Activated CD8-positive, alpha-beta memory T cell treated with anti-CD3 and anti-CD28 coated beads, Interleukin-2, amount 50 U/mL, for 24 hours (primary cell): ENCODE results near the gene IMPDH1.
"Not testable (repeated sequence)": the region's sequence is repeated elsewhere in the genome, so short reads cannot be mapped to it uniquely, and the experiment has no call there.

Source experiments
- DNase-seq: peaks from one replicate; pipeline ENCODE4 v3.0.0-alpha.2; 2020; ENCODE audit errors: extremely low read depth

Gene IMPDH1

DNA sequence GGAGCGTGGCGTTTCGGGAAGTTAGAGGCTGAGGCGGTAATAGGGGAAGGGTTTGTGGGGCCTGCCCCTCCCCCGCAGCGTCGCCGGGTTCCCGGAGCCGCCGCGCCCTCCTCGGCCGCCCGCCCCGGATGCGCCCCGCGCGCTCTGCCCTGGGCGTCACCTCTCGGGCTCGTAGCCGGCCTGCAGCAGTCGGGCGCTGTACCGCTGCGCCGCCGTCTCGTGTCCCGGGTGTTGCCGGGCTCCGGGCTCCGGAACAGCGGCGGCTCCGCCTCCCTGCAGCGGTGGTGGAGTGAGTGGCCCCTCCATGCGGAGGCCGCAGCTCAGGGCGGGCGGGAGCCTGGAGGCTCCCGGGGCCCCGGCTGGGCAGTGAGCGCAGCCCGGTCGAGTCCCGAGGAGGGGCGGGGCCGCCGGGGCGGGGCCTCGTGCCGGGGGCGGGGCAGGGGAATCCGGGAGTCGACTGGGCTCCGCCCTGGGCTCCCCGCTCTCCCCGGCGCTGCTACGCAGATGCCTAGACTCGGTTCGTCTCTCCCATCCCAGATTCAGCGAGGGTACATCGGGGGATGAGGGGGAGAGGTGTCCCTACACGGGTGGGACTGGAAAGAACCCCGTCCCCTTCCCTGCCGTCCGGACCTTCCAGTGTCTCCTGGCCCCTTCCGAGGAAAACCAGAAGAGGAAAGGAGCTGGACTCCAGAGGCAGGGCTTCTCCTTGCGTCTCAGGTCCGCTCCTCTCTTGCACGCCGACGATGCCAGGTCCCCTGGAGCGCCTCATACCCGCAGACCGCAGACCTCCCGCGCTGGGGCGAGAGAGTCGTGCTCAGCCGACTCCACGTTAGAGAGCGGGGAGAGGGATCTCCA lies at the start of gene IMPDH1:
IMPDH1 (minus strand) TSS at position 387 of the 855 bp plus-strand sequence; CDS start at position 306, 81 bp downstream.
- peak; percentile 53 for DNase-seq

- no peak for DNase-seq
These were observed 49.7 kb upstream of the IMPDH1 start for GRCh38 chr7:128459394-128459878.

- no peak for DNase-seq
These were observed 49.2 kb upstream of the IMPDH1 start for GRCh38 chr7:128458956-128459355.

- DNase-seq: not testable (repeated sequence)
These were observed 47.6 kb upstream of the IMPDH1 start for GRCh38 chr7:128457385-128457784.

DNA sequence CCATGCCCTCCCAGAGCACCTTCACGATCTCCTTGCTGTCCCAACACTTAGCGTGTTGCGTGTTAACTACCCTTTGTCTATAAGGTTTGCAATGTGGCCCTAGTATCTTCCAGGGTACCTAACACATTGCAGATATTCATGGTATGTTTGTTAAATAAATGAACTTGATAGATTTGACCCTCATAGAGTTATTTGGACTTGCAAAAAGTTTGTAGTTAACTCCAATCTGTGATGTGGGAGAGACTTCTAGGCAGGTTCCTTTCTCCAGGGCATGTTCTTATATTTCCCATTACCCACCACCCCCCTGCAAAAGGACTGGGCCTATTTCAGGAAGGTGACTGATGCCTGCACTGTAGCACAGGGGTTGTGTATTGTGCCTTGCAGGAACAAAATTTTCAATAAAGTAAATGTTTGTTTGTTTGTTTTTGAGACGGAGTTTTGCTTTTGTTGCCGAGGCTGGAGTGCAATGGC lies 46.5 kb upstream of the IMPDH1 start:
- no peak for DNase-seq

DNA sequence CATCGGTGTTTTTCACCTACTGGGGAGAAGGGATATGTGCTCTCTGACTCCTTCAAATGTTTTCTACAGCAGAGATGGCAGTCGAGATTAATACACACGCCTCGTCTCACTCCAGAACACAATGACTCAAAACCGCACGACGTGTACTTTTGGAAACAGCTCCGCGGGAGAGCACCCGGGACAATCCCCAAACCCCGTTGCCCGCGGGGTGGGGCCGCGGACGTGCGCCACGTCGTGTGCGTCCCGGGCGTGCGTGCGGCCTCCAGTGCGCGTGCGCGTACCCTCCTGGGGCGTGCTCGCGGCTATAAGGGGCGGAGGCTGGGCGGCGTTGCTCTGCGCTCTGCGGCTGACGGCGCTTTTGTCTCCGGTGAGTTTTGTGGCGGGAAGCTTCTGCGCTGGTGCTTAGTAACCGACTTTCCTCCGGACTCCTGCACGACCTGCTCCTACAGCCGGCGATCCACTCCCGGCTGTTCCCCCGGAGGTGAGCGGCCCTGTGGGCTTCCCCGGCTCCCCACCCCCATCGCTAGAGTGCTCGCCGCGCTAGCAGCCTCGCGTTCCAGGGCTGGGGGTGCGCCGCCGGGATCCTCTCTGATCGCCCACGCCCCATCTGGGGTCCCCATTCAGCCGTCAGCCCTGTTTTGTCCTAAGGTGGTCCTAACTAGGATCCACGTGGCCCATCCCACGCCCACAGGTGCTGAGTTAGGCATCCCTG lies 45.9 kb upstream of the IMPDH1 start, which contains the start of gene HILPDA:
HILPDA (plus strand) TSS at position 336 of the 712 bp plus-strand sequence. CDS start 1,391 bp downstream, outside the sequence.
- peak; percentile 79 for DNase-seq

DNA sequence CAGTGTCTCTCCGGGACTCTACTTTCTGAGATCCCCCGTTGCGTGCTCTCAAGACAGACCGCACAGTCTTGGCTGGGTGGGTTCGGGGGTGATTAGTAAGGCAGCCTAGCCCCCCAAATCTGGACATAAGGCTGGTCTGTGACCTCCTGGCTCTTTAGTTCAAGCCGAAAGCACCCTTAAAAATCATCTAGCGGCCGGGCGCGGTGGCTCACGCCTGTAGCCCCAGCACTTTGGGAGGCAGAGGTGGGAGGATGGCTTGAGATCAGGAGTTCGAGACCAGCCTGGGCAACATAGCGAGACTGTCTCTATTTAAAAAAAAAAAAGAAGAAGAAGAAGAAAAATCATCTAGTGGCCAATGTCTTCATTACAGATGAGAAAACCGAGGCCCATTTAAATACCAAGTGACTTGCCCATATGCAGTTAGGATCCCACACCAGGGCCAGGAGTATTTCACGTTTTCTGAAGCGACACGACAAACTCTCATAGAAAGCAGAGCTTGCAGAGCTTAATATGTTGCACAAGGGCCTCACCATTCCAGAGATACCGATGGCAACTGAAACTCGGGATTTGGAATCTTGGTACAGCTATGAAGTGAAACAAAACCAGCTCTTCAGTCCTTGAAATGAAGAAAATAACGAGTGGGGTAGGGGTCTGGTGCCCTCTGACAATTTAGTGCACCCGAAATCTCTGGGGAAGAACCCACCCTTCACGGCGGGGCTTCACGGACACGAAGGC lies 45.2 kb upstream of the IMPDH1 start:
- DNase-seq: no peak

- no peak for DNase-seq
These were observed 44.3 kb upstream of the IMPDH1 start for GRCh38 chr7:128453836-128454804.

GRCh38 chr7:128452552-128452951 lies 42.8 kb upstream of the IMPDH1 start:
- no peak for DNase-seq

- no peak for DNase-seq
These were observed 41.1 kb upstream of the IMPDH1 start for GRCh38 chr7:128450913-128451312.

- no peak for DNase-seq
These were observed 40.6 kb upstream of the IMPDH1 start for GRCh38 chr7:128450409-128450808.

DNA sequence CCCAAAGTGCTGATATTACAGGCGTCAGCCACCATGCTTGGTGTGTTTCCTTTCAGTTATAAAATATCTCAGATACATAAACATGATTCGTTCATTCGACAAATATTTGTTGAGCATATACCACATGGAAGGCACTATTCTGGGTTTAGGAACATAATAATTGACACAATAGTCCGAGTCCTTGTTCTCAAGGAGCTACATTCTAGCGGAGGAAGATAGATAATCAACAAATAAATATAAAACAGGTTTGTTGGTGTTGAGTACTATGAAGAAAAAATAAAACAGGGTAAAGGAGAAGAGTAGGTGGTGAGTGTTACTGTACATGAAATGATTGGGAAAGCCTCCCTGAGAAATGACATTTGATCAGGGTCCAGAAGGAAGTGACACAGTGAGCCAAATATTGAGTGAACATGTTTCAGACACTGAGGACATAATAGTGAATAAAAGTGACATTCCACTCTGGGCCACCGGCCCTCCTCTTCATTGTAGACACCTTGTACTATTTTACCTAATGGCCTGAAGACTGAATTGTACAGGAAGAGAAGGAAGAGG lies 39.0 kb upstream of the IMPDH1 start:
- no peak for DNase-seq

GRCh38 chr7:128447941-128448564 lies 38.3 kb upstream of the IMPDH1 start:
- no peak for DNase-seq

DNA sequence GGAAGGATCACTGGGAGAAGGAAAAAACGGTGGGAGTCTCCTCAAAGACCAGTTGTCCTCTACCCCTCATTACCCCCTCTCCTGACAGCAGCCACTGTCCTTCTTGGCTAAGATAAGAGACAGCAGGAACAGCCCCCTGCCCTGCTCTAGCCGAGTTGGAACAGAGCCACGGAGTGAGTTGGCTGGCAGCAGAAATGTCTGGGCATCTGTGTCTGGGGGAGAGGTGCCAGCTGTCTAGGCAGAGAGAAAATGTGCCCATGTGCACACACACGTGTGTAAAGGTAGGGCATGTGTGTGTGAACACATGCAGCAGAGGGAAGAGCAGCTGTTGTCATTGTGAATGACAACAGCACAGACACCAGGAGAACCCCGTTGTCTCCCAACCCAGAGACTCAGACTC lies 36.5 kb upstream of the IMPDH1 start:
- no peak for DNase-seq

GRCh38 chr7:128443831-128444600 lies 34.2 kb upstream of the IMPDH1 start:
- no peak for DNase-seq

DNA sequence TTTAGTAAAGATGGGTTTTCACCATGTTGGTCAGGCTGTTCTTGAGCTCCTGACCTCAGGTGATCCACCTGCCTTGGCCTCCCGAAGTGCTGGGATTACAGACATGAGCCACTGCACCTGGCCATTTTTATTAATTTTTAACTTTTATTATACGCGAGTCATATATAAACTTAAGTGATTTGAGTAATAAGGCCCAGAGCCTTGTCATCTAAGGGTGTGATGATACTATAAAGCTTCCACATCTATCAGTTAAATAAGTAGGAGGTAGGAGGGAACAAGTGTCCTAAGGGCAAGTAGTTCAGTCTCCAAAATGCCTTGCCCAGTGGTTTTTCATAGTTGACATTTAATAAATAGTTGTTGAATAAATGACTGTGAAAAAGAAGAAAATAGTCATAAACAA lies 32.6 kb upstream of the IMPDH1 start:
- no peak for DNase-seq

DNA sequence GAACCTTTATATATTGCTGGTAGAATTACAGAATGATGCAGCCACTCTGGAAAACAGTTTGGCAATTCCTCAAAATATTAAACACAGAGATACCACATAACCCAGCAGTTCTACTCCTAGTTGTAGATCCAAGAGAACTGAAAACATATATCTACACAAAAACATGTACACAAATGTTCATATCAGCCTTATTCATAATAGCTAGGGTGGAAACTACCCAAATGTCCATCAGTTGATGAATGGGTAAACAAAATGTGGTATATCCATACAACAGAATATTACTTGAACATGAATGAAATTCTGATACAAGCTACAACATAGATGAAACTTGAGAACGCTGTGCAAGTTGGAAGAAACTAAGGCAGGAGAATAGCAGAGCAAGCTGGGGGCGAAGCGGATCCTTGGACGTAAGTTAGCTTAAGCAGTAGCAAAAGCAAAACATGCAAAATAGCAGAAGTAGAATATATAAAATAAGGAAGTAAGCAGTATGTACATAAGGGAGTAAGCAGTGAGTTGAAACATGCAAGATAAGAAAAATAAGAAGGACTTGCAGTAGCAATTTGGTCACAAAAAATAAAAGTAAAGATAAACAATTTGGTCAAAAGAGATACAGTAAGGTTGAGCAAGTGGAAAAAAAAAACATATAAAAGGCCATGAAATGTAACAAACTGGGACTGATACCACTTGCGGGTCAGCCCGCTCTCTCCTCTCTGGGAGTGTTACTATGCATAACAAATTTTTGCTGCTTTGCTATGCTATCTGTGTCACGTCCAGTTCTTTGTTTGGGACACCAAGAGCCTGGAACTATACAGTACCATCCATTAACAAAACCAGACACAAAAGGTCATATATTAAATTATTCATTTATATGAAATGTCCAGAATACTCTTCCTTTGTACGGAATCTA lies 27.9 kb upstream of the IMPDH1 start:
- no peak for DNase-seq

DNA sequence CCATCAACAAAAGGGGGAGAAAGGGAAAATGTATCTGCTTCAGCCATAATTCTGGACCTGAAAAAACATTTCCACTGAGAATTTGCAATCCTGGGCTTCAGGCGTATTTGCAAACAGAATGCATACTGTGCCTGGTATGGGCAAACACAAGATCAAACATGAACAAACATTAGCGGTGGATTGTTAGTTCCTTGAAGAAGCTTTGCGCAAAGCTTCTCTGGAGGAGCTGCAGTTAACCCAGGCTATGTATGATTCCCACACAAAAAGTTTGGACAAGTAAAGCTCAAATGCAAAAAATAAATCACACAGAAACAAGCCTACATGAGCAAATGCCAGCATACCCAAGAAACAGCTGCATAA lies 25.5 kb upstream of the IMPDH1 start:
- no peak for DNase-seq
